Measurements from ENCODE around the gene TGM5. TPM values are rescaled to one million over a fixed set of nuclear protein-coding genes. Genes with fewer than 3 reads are reported as not detected.
"Not testable (repeated sequence)": the region's sequence is repeated elsewhere in the genome, so short reads cannot be mapped to it uniquely, and the experiment has no call there.

TGM5 gene, protein sequence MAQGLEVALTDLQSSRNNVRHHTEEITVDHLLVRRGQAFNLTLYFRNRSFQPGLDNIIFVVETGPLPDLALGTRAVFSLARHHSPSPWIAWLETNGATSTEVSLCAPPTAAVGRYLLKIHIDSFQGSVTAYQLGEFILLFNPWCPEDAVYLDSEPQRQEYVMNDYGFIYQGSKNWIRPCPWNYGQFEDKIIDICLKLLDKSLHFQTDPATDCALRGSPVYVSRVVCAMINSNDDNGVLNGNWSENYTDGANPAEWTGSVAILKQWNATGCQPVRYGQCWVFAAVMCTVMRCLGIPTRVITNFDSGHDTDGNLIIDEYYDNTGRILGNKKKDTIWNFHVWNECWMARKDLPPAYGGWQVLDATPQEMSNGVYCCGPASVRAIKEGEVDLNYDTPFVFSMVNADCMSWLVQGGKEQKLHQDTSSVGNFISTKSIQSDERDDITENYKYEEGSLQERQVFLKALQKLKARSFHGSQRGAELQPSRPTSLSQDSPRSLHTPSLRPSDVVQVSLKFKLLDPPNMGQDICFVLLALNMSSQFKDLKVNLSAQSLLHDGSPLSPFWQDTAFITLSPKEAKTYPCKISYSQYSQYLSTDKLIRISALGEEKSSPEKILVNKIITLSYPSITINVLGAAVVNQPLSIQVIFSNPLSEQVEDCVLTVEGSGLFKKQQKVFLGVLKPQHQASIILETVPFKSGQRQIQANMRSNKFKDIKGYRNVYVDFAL
- polyA plus RNA-seq (ENCODE audit: low read depth in 6 of 6), result not detected

DNA sequence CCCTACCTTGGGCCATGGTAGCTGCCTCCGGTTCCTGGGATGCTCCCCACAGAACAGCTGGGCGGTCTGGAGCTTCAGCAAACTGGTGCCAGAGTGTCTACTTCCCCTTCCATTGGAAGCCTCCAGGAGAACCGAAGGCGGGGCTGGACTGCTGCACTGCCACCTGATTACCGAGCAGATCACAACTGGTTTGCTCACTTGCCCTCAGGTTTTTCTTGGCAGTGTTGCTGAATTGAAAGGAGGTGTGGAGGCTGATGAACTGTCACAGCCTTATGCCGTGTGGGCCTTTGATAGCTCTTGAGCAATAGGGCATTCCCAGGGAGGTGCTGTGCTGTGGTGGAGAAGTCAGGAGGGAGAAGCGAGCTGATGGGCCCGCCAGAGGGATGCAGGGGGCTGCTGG is at the start of gene TGM5:
Gene TGM5, minus strand, starts transcription at position 95 of the 400 bp plus-strand sequence. Its CDS starts 79 bp downstream, at position 16.
- DNase-seq (no peak), ATAC-seq (ENCODE audit: low read depth in 2 of 2) (no peak)
- Mint-ChIP-seq H3K9me3 (peaks cover 0 to 13% (median 2%) of the 10 kb centered on the region in 7 donors), H3K27me3 (no peaks in the 10 kb centered on the region), H3K27ac (peak within 1 kb of the TSS in 2 of 6 donors; percentile 65 to 77), H3K4me1 (peaks cover 29 to 42% (median 37%) of the 10 kb centered on the region in 3 donors), H3K4me3 (no peak within 1 kb of the TSS), H3K36me3 (peaks cover 0 to 16% of the 10 kb centered on the region in 2 donors)

DNA sequence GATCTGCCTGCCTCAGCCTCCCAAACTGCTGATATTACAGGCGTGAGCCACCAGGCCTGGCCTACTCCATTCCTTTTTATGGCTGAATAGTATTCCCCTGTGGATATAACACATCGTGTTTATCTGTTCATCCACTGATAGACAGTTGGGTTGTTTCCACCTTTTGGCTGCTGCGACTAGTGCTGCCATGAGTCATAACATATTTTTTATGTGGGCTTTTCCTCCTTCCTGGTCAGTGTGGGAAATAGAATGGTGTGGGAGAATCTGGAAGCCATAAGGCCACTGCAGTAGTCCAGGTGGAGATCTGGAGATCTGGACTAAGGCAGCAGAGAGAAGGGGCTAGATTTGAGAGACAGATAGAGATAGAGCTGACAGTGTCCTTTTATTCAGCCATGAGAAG is 47.4 kb upstream of the TGM5 start:
- no peaks in the 10 kb centered on the region for H3K36me3 Mint-ChIP-seq
- ATAC-seq (ENCODE audit: low read depth in 2 of 2), result no peak
- peaks cover 39 to 60% (median 42%) of the 10 kb centered on the region in 3 donors for H3K27me3 Mint-ChIP-seq
- H3K27ac Mint-ChIP-seq, result no peak overlapping the region
- no peaks in the 10 kb centered on the region for H3K9me3 Mint-ChIP-seq
- no peak overlapping the region for H3K4me3 Mint-ChIP-seq
- H3K4me1 Mint-ChIP-seq, result no peaks in the 10 kb centered on the region
- DNase-seq, result no peak

DNA sequence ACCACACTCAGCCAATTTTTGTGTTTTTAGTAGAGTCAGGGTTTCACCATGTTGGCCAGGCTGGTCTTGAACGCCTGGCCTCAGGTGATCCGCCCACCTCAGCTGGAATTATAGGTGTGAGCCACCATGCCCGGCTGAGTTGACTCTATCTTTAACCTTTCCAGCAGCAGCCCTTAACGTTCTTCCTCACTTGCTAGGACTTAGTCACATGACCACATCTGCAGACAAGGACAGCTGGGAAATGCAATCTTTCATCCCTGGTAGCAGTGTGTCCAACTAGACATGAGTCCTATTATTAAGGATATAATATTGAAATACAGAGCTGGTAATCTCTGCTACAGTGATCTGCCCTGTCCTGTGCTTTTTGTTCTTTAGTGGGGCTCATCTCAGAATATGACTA is 45.6 kb upstream of the TGM5 start:
- no peaks in the 10 kb centered on the region for H3K4me1 Mint-ChIP-seq
- no peaks in the 10 kb centered on the region for H3K36me3 Mint-ChIP-seq
- DNase-seq, result no peak
- H3K9me3 Mint-ChIP-seq, result no peaks in the 10 kb centered on the region
- no peak for ATAC-seq (ENCODE audit: low read depth in 2 of 2)
- peaks cover 50 to 75% (median 55%) of the 10 kb centered on the region in 3 donors for H3K27me3 Mint-ChIP-seq
- H3K27ac Mint-ChIP-seq, result no peak overlapping the region
- peak overlapping the region in 1 of 8 donors; percentile 62 for H3K4me3 Mint-ChIP-seq

DNA sequence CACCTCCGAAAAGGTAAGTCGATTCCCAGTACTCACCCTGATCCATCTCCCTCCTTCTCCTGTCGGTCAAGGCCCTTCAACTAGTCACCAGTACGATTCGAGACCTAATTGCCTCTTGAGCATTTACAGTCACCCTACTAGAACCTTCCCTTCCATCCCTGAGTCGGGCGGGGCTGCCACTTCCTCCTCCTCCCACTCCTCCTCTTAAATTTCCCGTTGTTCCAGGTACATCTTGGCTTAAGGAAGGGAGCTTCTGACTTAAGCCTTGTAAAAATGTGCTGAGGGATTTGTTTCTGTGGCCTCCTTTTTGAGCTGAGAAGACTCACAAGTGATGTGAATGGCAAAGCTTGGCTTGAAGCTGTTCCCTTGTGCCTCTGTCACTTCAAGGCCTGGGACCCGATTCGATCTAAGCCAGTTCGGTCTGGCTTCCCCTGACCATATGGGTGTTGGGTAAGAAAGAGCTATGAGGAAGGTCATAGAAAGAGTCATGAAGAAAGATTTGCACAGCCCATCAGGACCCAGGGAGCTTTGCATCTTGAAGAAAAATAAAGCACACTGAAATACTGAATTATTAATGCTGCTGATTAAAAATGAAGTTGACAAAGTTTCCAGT is 35.6 kb upstream of the TGM5 start, which contains the start of gene TGM7:
Gene TGM7, minus strand, starts transcription at position 51 of the 613 bp plus-strand sequence.
- Mint-ChIP-seq H3K4me1 (no peaks in the 10 kb centered on the region), H3K4me3 (no peak within 1 kb of the TSS), H3K27me3 (peaks cover 31 to 49% (median 47%) of the 10 kb centered on the region in 3 donors), H3K36me3 (no peaks in the 10 kb centered on the region), H3K27ac (no peak within 1 kb of the TSS), H3K9me3 (no peaks in the 10 kb centered on the region)
- DNase-seq, result no peak
- no peak for ATAC-seq (ENCODE audit: low read depth in 2 of 2)

DNA sequence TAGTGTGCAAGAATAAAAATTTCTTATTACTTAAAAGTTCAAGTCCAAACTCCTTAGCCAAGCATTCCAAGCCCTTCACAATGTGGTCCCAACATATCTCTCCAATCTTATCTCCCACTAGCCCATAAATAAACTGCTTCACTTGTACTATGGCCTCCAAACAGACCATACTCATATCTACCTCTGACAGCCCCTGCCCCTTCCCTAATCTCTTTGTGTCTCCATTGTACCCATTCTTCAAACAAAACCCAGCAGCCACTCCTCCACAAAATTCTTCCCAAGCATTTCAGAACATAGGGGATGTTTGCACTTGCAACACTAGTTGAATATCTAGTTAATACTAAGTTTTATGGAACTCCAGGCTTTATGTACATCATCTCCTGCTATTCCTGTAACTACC is 33.2 kb upstream of the TGM5 start:
- H3K27me3 Mint-ChIP-seq, result peaks cover 25 to 46% (median 44%) of the 10 kb centered on the region in 3 donors
- no peaks in the 10 kb centered on the region for H3K9me3 Mint-ChIP-seq
- ATAC-seq (ENCODE audit: low read depth in 2 of 2) (no peak), DNase-seq (no peak)
- H3K27ac Mint-ChIP-seq, result no peak overlapping the region
- H3K36me3 Mint-ChIP-seq, result no peaks in the 10 kb centered on the region
- no peaks in the 10 kb centered on the region for H3K4me1 Mint-ChIP-seq
- no peak overlapping the region for H3K4me3 Mint-ChIP-seq

DNA sequence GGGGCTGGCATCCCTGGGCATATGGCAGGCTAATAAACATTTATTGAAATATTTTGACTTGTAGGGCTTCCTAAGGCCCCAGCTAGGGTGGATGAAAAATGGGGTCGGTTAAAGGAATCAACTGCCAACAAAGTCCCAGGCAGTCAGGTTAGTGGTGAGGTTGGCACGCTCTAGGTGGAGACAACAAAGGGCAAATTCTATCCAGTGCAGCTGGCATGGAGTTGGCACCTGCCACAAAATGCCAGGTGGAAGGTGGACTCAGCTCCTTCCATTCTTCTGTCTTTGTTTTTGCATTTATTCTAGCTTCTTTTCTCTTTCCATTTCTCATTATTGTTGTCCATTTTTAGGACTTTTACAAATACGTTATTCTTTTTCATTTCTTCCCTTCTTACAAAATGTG is 32.7 kb upstream of the TGM5 start:
- DNase-seq (no peak), ATAC-seq (ENCODE audit: low read depth in 2 of 2) (no peak)
- Mint-ChIP-seq H3K27me3 (peaks cover 24 to 50% (median 46%) of the 10 kb centered on the region in 3 donors), H3K36me3 (no peaks in the 10 kb centered on the region), H3K4me3 (no peak overlapping the region), H3K27ac (no peak overlapping the region), H3K9me3 (no peaks in the 10 kb centered on the region), H3K4me1 (no peaks in the 10 kb centered on the region)

DNA sequence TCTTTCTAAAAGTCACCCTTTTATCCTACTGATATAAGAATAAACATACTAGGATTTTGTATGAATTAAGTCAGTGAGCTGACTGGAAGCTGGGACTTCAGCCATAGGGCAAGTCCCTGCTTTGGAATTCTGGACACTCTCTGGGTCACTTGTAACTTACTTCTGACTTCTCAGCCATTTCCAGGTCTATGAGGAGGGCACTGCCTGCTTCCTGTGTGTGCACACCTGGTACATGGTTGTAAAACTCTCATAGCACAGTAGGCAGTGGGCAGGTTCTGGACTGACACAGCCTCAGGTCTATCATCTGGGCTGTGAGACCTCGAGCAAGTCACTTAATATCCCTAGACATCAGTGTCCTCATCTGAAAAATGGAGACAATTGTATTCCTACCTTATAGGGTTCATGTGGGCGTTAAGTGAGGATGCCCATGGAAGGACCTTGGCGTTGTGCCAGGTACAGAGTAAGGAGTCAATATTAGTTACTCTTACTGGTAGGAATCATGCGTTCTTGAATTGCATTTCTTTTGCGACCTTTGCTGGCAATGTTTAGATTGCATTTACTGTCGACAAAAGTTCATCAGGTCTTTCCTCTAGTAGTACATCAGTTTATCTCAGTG is 27.5 kb upstream of the TGM5 start:
- Mint-ChIP-seq H3K27ac (no peak overlapping the region), H3K4me1 (peaks cover 4 to 10% (median 7%) of the 10 kb centered on the region in 3 donors)
- no peak for DNase-seq

DNA sequence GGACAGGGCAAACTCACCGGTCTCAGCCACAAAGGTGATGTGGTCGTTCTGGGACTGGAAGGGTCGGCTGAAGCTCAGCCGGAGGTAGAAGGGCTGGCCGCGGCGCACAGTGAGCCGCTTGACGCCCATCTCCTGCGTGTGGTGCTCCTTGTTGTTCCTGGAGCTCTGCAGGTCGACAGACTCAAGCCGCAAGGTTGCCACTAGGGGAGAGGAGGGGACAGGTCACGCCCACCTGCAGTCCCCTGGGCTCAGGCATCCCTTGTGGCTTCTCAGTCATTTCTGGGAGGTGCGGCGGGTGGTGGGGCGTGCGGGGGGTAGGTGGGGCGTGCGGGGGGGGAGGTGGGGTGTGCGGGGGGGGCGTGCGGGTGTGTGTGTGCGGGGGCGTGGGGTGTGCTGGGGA is 26.7 kb upstream of the TGM5 start:
- H3K4me3 Mint-ChIP-seq, result peak overlapping the region in 3 of 8 donors; percentile 20 to 36 (median 30)
- DNase-seq, result peak; percentile 14
- peaks cover 4 to 10% (median 7%) of the 10 kb centered on the region in 3 donors for H3K4me1 Mint-ChIP-seq
- H3K27me3 Mint-ChIP-seq, result peaks cover 23 to 47% (median 45%) of the 10 kb centered on the region in 3 donors
- H3K9me3 Mint-ChIP-seq, result no peaks in the 10 kb centered on the region
- ATAC-seq (ENCODE audit: low read depth in 2 of 2), result peak; percentile 79 to 81
- H3K27ac Mint-ChIP-seq, result no peak overlapping the region
- no peaks in the 10 kb centered on the region for H3K36me3 Mint-ChIP-seq

More for the DNA sequence above, 27.5 kb upstream of the TGM5 start:
- peak overlapping the region in 2 of 8 donors; percentile 50 to 56 for H3K4me3 Mint-ChIP-seq
- no peak for ATAC-seq (ENCODE audit: low read depth in 2 of 2)
- H3K27me3 Mint-ChIP-seq, result peaks cover 23 to 52% (median 45%) of the 10 kb centered on the region in 3 donors
- no peaks in the 10 kb centered on the region for H3K9me3 Mint-ChIP-seq
- no peaks in the 10 kb centered on the region for H3K36me3 Mint-ChIP-seq

DNA sequence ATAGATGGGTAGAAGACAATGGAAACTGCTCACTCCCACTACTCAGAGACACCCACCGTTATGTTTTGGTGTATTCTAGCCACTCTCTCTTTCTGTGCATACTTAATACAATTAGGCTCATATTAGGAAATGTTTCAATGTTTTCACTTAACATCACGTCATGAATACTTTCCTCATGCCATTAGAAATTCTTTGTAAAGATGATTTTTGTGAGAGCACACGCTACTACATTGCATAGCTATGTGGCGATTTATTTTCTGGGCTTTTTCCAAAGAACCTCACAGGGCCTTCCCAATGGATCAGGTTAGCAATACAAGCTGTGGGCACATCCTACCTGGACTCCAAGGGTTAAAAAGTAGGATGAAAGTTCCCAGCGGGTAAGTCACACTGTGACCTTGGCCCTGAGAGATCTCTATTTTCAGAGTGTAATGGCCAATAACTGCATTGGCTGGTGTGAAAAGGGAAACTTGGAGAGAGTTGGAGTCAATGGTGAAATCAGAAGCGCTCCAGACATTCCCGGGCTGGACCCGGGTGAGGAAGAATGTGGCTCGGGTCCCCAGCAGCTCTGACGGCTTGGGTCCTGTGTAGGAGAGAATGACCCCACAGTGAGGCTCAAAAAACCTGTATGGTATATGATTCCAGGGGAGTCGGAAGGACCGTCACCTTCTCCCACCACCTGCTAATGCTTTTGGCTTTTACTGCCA is 25.8 kb upstream of the TGM5 start:
- Mint-ChIP-seq H3K27me3 (peaks cover 18 to 47% (median 46%) of the 10 kb centered on the region in 3 donors), H3K36me3 (no peaks in the 10 kb centered on the region), H3K9me3 (no peaks in the 10 kb centered on the region), H3K4me3 (peak overlapping the region in 2 of 8 donors; percentile 52 to 57), H3K27ac (no peak overlapping the region), H3K4me1 (peaks cover 4 to 10% (median 7%) of the 10 kb centered on the region in 3 donors)
- DNase-seq (no peak), ATAC-seq (ENCODE audit: low read depth in 2 of 2) (no peak)

DNA sequence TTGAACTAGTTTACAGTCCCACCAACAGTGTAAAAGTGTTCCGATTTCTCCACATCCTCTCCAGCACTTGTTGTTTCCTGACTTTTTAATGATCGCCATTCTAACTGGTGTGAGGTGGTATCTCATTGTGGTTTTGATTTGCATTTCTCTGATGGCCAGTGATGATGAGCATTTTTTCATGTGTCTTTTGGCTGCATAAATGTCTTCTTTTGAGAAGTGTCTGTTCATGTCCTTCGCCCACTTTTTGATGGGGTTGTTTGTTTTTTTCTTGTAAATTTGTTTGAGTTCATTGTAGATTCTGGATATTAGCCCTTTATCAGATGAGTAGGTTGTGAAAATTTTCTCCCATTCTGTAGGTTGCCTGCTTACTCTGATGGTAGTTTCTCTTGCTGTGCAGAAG is 22.9 kb upstream of the TGM5 start:
- not testable (repeated sequence) for H3K27ac Mint-ChIP-seq; DNase-seq; H3K4me3 Mint-ChIP-seq; ATAC-seq (ENCODE audit: low read depth in 2 of 2); H3K9me3 Mint-ChIP-seq; H3K36me3 Mint-ChIP-seq
- peaks cover 14 to 22% (median 15%) of the 10 kb centered on the region in 3 donors for H3K4me1 Mint-ChIP-seq
- H3K27me3 Mint-ChIP-seq, result peaks cover 8 to 29% (median 25%) of the 10 kb centered on the region in 3 donors

DNA sequence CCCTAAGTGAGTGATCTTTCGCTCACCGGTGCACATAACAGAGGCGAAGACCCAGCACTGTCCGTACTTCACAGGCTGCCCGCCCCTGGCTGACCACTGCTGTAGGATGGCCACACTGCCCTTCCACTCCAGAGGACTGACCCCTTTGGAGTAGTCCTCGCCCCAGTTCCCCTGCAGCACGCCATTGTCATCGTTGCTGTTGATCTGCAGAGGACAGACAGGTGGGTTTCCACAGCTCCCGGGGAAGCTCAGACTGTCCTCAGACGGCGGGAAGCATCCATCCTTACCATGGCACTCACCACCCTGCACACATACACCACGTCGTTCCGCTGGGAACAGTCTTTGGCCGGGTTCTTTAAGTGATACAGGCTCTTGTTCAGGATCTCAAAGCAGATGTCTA is 20.5 kb upstream of the TGM5 start:
- Mint-ChIP-seq H3K27ac (no peak overlapping the region), H3K4me3 (peak overlapping the region in 1 of 8 donors; percentile 48), H3K9me3 (no peaks in the 10 kb centered on the region), H3K27me3 (peaks cover 8 to 11% (median 9%) of the 10 kb centered on the region in 3 donors), H3K4me1 (peaks cover 18 to 22% (median 20%) of the 10 kb centered on the region in 3 donors), H3K36me3 (no peaks in the 10 kb centered on the region)
- DNase-seq (no peak), ATAC-seq (ENCODE audit: low read depth in 2 of 2) (no peak)

DNA sequence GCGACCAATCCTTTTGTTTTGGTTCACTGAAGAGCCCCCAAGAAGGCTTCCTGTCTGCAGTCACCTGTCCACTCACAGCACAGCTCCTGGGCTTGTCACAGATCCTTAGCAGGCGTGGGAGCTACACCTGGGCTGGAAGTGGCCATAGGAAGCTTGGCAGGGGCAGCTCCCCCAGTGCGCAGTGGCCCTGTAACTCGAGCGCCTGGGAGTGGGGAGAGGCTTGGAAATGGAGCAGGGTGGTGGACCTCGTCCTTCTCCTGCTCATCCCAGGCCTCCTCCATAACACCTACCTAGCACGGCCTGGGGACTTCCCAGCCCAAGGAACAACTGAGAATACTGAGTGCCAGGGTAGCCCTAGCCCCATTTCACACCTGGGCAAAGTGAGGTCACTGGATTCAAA is 19.3 kb upstream of the TGM5 start:
- Mint-ChIP-seq H3K27ac (no peak overlapping the region), H3K27me3 (peaks cover 4 to 11% (median 9%) of the 10 kb centered on the region in 3 donors), H3K4me3 (no peak overlapping the region), H3K36me3 (no peaks in the 10 kb centered on the region), H3K4me1 (peaks cover 18 to 22% (median 20%) of the 10 kb centered on the region in 3 donors), H3K9me3 (no peaks in the 10 kb centered on the region)
- no peak for ATAC-seq (ENCODE audit: low read depth in 2 of 2)
- no peak for DNase-seq

Data from naive B cell (primary cell).